Regular cardiac myocyte (primary cell): Measurements from ENCODE around the gene DOCK4. TPM values are rescaled to one million over a fixed set of nuclear protein-coding genes. Genes with fewer than 3 reads are reported as not detected.

Experiments
- total RNA-seq: library from RNA; depleted of rRNA; stranded (reverse); fragments of >200 nt; gene quantifications from 2 replicates; pipeline ENCODE4 v1.2.3, GENCODE V29; 2014

Gene DOCK4
- 9.6 and 26.6 TPM in 2 replicates for total RNA-seq

GRCh38 chr7:112206238-112206990 is at the start of gene DOCK4, which contains the start of gene ZNF277:
Gene DOCK4, minus strand, starts transcription at chr7:112206399. Its CDS starts 261 bp downstream, at chr7:112206138.
Gene ZNF277, plus strand, starts transcription at chr7:112206695. Its CDS starts 22 bp downstream, at chr7:112206717.

Other genes with a start within 250 kb of the DOCK4 start
- gene ZNF277, start 296 bp upstream of the DOCK4 start, total RNA-seq, result 25.9 and 61.2 TPM in 2 replicates
- 40.3 and 97.8 TPM in 2 replicates for gene IFRD1, start 244.1 kb upstream of the DOCK4 start, total RNA-seq